ENCODE data around the gene TSPAN5. TPM values are rescaled to one million over a fixed set of nuclear protein-coding genes. Genes with fewer than 3 reads are reported as not detected.

Gene TSPAN5
- total RNA-seq, 2 experiments from 2014 or later: 18.6 to 21.5 TPM

GRCh38 chr4:98452091-98452490, 206.3 kb downstream of the TSPAN5 start:
- ATAC-seq: no peak
- ChIA-PET CTCF (interaction anchor here (1.5 to 1.6 kb wide), 2 partner anchors 16 to 187 kb away, joined by 4 to 5 read pairs; no protein-coding TSS in a partner anchor), POLR2A (interaction anchor here (0.6 kb wide), 1 partner anchor 610 kb away, joined by 3 read pairs; no protein-coding TSS in a partner anchor)
- peaks cover 33% of the 10 kb centered on the region for H3K36me3 Mint-ChIP-seq (ENCODE audit: low read depth)
- no peaks in the 10 kb centered on the region for H3K27me3 Mint-ChIP-seq (ENCODE audit: low read depth)
- H3K27ac Mint-ChIP-seq: no peak overlapping the region
- H3K4me3 Mint-ChIP-seq: no peak overlapping the region
- H3K9me3 Mint-ChIP-seq (ENCODE audit: insufficient read depth): peaks cover 17% of the 10 kb centered on the region
- peaks cover 46% of the 10 kb centered on the region for H3K4me1 Mint-ChIP-seq (ENCODE audit: low read depth)
- DNase-seq: no peak

DNA sequence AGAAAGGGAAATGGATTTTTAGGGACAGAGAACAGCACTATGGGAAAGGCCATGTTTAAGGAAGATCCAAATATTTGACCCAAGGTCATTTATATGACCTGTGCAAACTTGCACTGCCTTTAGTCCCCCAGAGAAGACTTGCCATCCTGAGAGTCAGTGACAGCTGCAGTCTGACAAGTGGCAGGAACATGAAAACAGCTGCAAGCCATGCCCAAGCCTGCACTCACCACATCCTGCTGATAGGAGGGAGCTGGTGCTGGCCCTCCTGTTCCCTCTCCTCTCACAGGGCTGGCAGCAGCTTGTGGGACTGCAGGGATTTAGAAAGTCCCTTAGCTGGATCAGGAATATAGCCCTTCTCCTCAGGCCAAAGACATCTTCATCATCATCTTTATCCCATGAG, 209.5 kb downstream of the TSPAN5 start:
- Mint-ChIP-seq H3K27ac (peak overlapping the region; percentile 43), H3K27me3 (ENCODE audit: low read depth) (no peaks in the 10 kb centered on the region), H3K9me3 (ENCODE audit: insufficient read depth) (peaks cover 14% of the 10 kb centered on the region), H3K4me3 (peak overlapping the region; percentile 4), H3K36me3 (ENCODE audit: low read depth) (peaks cover 40% of the 10 kb centered on the region), H3K4me1 (ENCODE audit: low read depth) (peaks cover 58% of the 10 kb centered on the region)
- no peak for ATAC-seq
- ChIA-PET CTCF (interaction anchor here (1.4 to 4.2 kb wide), 4 partner anchors 19 to 546 kb away, joined by 3 to 18 read pairs (median 5); partner anchors contain the start of gene METAP1), POLR2A (interaction anchor here (0.6 to 1.6 kb wide), 3 partner anchors 188 to 227 kb away, joined by 3 to 5 read pairs (median 3); partner anchors contain the start of genes RAP1GDS1 and TSPAN5)
- peak; percentile 71 for DNase-seq

GRCh38 chr4:98447648-98448047, 210.8 kb downstream of the TSPAN5 start:
- H3K27ac Mint-ChIP-seq: peak overlapping the region; percentile 94
- ATAC-seq: peak; percentile 15
- no peaks in the 10 kb centered on the region for H3K27me3 Mint-ChIP-seq (ENCODE audit: low read depth)
- ChIA-PET POLR2A (interaction anchor here (0.6 to 1.0 kb wide), 3 partner anchors 13 to 627 kb away, joined by 3 to 6 read pairs (median 3); partner anchors contain the start of gene EIF4E), CTCF (interaction anchor here (1.7 to 4.2 kb wide), 2 partner anchors 20 to 547 kb away, joined by 6 to 18 read pairs; partner anchors contain the start of gene METAP1)
- H3K4me1 Mint-ChIP-seq (ENCODE audit: low read depth): peaks cover 49% of the 10 kb centered on the region
- peak overlapping the region; percentile 47 for H3K4me3 Mint-ChIP-seq
- peak; percentile 32 for DNase-seq
- H3K36me3 Mint-ChIP-seq (ENCODE audit: low read depth): peaks cover 40% of the 10 kb centered on the region
- peaks cover 2% of the 10 kb centered on the region for H3K9me3 Mint-ChIP-seq (ENCODE audit: insufficient read depth)

DNA sequence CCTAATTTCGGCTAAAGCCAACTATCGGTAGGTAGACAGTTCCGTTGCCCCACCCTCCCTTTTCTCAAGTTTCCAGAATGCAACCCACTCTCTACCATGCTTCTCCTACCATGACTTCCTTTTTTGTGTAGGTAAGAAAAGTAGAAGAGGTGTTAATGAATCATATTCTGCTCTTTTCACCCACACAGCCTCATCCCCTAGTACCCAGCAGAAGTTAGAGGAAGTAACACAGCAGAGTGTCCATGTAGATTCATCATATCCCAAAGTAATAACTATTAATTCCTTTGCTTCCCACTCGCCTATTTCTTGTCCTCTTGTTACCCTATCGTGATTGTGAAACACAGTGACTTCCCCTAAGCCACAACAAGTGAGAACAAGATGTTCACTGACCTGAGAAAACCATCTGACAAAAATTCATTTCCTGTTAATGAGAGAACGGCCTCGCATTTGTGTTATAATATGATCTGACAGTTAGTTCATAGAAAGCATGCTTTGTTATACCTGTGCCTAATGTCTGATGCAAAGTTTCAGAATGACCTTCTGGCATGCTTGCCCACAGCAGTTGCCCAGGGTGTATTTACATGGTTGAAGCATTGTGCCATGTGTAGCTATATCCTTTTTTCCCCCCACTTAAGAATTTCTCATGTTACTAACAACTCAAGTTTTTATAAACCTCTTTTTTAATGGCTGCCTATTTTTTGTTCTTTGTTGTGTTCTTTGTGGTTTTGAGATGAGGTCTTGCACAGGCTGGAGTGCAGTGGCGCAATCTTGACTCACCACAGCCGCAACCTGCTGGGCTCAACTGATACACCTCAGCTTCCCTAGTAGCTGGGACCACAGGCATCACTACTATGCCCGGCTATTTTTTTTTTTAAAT, 211.7 kb downstream of the TSPAN5 start:
- Mint-ChIP-seq H3K36me3 (ENCODE audit: low read depth) (peaks cover 46% of the 10 kb centered on the region), H3K4me3 (peak overlapping the region; percentile 47), H3K4me1 (ENCODE audit: low read depth) (peaks cover 47% of the 10 kb centered on the region), H3K9me3 (ENCODE audit: insufficient read depth) (no peaks in the 10 kb centered on the region), H3K27me3 (ENCODE audit: low read depth) (no peaks in the 10 kb centered on the region), H3K27ac (peak overlapping the region; percentile 94)
- DNase-seq: peak; percentile 85
- ChIA-PET CTCF (interaction anchor here (0.8 to 4.2 kb wide), 4 partner anchors 13 to 186 kb away, joined by 3 to 18 read pairs (median 4); partner anchors contain the start of gene RAP1GDS1), POLR2A (interaction anchor here (0.6 to 1.4 kb wide), 5 partner anchors 14 to 482 kb away, joined by 3 to 6 read pairs (median 3); partner anchors contain the start of genes EIF4E and TSPAN5)
- peak; percentile 94 for ATAC-seq

DNA sequence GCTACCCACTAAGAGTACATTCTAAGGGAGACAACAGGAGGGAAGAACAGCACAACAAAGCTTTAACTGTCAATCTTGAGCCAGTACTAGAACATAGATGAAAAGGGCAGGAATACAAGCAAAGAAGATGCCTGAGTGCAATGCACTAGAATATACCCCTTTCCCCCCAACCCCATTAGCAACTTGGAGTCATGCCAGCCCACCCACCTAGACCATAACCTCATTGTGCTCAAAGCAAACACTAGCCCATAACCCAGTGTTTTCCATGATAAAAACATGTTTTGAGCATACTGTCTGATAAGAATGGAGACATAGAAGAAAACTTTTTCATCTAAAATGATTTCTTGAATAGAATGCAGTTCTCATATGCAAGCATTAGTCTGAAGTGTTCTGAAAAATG, 214.0 kb downstream of the TSPAN5 start:
- Mint-ChIP-seq H3K9me3 (ENCODE audit: insufficient read depth) (peaks cover under 1% of the 10 kb centered on the region), H3K4me3 (no peak overlapping the region), H3K27me3 (ENCODE audit: low read depth) (no peaks in the 10 kb centered on the region), H3K27ac (no peak overlapping the region), H3K4me1 (ENCODE audit: low read depth) (peaks cover 42% of the 10 kb centered on the region), H3K36me3 (ENCODE audit: low read depth) (peaks cover 58% of the 10 kb centered on the region)
- DNase-seq: no peak
- POLR2A ChIA-PET: no interaction called here
- CTCF ChIA-PET: no interaction called here
- ATAC-seq: no peak

DNA sequence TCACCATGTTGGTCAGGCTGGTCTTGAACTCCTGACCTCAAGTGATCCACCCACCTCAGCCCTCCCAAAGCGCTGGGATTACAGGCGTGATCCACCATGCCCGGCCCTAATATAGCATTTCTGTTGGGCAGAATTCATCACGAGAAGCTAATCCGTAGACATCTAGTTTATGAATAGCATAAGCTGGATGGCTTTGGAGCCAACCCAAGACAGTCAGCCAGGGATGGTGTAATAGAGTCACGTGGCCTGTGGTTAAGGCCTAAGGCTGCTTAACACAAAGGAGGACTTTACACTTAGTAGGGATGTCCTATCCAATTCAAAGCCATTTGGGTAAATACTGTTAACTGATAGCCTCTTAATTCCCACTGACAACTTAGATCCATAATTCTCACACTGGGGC, 223.6 kb downstream of the TSPAN5 start:
- POLR2A ChIA-PET: no interaction called here
- ATAC-seq (no peak), DNase-seq (no peak)
- CTCF ChIA-PET: interaction anchor here (1.3 kb wide), 1 partner anchor 12 kb away, joined by 3 read pairs; no protein-coding TSS in a partner anchor
- H3K27ac Mint-ChIP-seq: no peak overlapping the region
- no peak overlapping the region for H3K4me3 Mint-ChIP-seq
- peaks cover 4% of the 10 kb centered on the region for H3K4me1 Mint-ChIP-seq (ENCODE audit: low read depth)
- H3K9me3 Mint-ChIP-seq (ENCODE audit: insufficient read depth): peaks cover 3% of the 10 kb centered on the region
- peaks cover 45% of the 10 kb centered on the region for H3K36me3 Mint-ChIP-seq (ENCODE audit: low read depth)
- no peaks in the 10 kb centered on the region for H3K27me3 Mint-ChIP-seq (ENCODE audit: low read depth)

DNA sequence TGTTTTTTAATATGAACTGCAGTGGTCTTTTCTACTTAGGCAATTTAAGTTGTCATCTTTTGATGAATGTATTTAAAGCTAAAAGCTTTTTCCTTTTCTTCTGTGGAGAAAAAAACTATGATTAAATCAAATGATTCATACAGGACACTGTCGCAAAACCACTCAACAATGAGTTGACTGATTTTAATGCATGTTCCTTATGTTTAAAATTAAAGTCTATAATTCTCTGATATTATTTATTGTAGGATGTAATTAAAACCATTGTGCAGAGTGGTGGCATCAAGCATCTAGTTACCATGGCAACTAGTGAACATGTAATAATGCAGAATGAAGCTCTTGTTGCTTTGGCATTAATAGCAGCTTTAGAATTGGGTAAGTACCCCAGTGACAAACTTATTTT, 224.7 kb downstream of the TSPAN5 start:
- Mint-ChIP-seq H3K4me3 (no peak overlapping the region), H3K27ac (no peak overlapping the region), H3K9me3 (ENCODE audit: insufficient read depth) (no peaks in the 10 kb centered on the region), H3K36me3 (ENCODE audit: low read depth) (peaks cover 38% of the 10 kb centered on the region), H3K4me1 (ENCODE audit: low read depth) (no peaks in the 10 kb centered on the region), H3K27me3 (ENCODE audit: low read depth) (no peaks in the 10 kb centered on the region)
- POLR2A ChIA-PET: no interaction called here
- DNase-seq: no peak
- CTCF ChIA-PET: interaction anchor here (0.9 to 1.3 kb wide), 3 partner anchors 9 to 27 kb away, joined by 3 read pairs; no protein-coding TSS in a partner anchor
- ATAC-seq: no peak

GRCh38 chr4:98430708-98431403, 227.6 kb downstream of the TSPAN5 start:
- ATAC-seq: no peak
- CTCF ChIA-PET: no interaction called here
- Mint-ChIP-seq H3K36me3 (ENCODE audit: low read depth) (peaks cover 45% of the 10 kb centered on the region), H3K4me3 (no peak overlapping the region), H3K9me3 (ENCODE audit: insufficient read depth) (peaks cover 23% of the 10 kb centered on the region), H3K27me3 (ENCODE audit: low read depth) (no peaks in the 10 kb centered on the region), H3K4me1 (ENCODE audit: low read depth) (peaks cover 12% of the 10 kb centered on the region), H3K27ac (no peak overlapping the region)
- no peak for DNase-seq
- POLR2A ChIA-PET: interaction anchor here (0.6 to 1.3 kb wide), 2 partner anchors 138 to 498 kb away, joined by 3 read pairs; partner anchors contain the start of gene EIF4E

DNA sequence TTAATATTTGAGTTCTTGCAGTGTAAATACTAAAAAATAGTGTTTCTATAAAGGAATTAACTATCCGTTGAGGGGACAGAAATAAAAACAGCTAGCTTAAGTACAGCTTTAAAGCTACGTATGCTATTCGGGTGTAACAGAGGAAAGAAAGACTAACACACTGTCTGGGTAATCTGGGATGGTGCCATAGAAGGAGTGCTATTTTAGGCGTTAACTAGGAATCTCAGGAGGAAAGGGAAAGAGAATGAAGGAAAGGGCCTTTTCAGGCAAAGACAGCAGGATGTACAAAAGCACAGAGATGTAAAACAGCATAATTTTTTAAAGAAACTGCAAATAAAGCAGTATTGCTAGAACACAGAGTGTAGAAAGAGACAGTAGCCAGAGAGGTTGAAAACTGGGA, 235.4 kb downstream of the TSPAN5 start:
- peaks cover 32% of the 10 kb centered on the region for H3K9me3 Mint-ChIP-seq (ENCODE audit: insufficient read depth)
- peaks cover 77% of the 10 kb centered on the region for H3K36me3 Mint-ChIP-seq (ENCODE audit: low read depth)
- ChIA-PET CTCF (interaction anchor here (1.7 kb wide), 1 partner anchor 23 kb away, joined by 4 read pairs; no protein-coding TSS in a partner anchor), POLR2A (no interaction called here)
- H3K27me3 Mint-ChIP-seq (ENCODE audit: low read depth): no peaks in the 10 kb centered on the region
- H3K4me1 Mint-ChIP-seq (ENCODE audit: low read depth): peaks cover 24% of the 10 kb centered on the region
- no peak overlapping the region for H3K27ac Mint-ChIP-seq
- H3K4me3 Mint-ChIP-seq: no peak overlapping the region
- ATAC-seq (no peak), DNase-seq (no peak)

DNA sequence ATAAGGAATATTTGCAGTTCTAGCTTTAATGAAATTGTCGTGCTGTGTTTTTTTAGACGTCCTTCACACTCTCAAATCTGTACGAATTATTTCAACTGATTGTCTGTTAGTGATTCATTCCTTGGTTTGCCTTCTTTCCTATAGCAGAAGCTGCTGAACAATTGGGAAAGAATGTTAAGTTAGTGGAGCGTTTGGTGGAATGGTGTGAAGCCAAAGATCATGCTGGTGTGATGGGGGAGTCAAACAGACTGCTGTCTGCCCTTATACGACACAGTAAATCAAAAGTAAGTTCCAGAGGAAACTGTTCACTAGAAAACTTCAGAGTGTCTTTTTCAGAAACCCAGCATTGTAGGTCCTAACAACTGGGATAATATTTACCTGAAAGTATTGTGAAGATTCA, 237.3 kb downstream of the TSPAN5 start:
- CTCF ChIA-PET: no interaction called here
- POLR2A ChIA-PET: no interaction called here
- Mint-ChIP-seq H3K9me3 (ENCODE audit: insufficient read depth) (peaks cover 15% of the 10 kb centered on the region), H3K4me3 (no peak overlapping the region), H3K27me3 (ENCODE audit: low read depth) (no peaks in the 10 kb centered on the region), H3K4me1 (ENCODE audit: low read depth) (peaks cover 15% of the 10 kb centered on the region), H3K27ac (no peak overlapping the region), H3K36me3 (ENCODE audit: low read depth) (peaks cover 66% of the 10 kb centered on the region)
- DNase-seq (no peak), ATAC-seq (no peak)
